ENCODE data around the gene FOXK1.
A peak's percentile ranks its signal among the peaks of the same experiment; 100 is the strongest.

The FOXK1 gene

DNA sequence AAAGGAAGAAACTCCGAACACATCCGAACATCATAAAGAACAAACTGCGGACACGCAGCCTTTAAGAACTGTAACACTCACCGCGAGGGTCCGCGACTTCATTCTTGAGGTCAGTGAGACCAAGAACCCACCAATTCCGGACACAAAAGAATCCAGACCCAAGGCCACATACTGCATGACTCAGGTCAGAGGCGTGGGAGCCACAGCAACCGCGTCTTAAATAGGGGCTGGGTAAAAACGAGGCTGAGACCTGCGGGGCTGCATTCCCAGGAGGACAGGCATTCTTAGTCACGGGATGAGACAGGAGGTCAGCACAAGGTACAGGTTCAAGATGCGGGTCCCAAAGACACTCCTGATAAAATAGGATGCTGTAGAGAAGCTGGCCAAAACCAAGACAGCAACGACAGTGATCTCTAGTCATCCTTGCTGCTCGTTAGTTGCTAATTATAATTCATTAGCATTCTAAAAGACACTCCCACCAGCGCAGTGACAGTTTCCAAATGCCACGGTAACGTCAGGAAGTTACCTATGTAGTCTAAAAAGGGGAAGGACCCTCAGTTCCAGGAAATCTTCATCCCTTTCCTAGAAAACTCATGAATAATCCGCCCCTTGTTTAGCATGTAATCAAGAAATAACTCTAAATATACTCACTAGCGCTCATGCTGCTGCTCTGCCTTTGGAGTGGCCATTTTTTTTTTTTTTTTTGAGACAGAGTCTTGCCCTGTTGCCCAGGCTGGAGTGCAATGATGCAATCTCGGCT lies 112.7 kb downstream of the FOXK1 start:
- TF ChIP-seq, protein P1, sequence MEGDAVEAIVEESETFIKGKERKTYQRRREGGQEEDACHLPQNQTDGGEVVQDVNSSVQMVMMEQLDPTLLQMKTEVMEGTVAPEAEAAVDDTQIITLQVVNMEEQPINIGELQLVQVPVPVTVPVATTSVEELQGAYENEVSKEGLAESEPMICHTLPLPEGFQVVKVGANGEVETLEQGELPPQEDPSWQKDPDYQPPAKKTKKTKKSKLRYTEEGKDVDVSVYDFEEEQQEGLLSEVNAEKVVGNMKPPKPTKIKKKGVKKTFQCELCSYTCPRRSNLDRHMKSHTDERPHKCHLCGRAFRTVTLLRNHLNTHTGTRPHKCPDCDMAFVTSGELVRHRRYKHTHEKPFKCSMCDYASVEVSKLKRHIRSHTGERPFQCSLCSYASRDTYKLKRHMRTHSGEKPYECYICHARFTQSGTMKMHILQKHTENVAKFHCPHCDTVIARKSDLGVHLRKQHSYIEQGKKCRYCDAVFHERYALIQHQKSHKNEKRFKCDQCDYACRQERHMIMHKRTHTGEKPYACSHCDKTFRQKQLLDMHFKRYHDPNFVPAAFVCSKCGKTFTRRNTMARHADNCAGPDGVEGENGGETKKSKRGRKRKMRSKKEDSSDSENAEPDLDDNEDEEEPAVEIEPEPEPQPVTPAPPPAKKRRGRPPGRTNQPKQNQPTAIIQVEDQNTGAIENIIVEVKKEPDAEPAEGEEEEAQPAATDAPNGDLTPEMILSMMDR (IDR thresholded peaks at IDR 0.05) = no peak
- TF ChIP-seq ZFX (IDR thresholded peaks at IDR 0.05; ENCODE audit: borderline replicate concordance) = no peak
- H3K27ac ChIP-seq = no peak overlapping the region

DNA sequence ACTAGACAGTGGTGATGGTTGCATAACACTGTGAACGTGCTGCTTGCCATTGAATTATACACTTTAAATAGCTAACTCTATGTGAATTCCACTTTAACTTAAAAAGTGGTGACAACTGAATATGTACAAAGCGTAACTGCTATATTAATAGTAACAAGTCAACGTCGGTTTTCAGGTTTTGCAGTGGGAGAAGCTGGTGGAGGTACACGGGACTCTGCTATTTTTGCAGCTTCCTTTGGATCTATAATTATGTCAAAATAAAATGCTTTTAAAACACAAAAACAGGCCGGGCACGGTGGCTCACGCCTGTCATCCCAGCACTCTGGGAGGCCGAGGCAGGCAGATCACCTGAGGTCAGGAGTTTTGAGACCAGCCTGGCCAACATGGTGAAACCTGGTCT lies 114.4 kb downstream of the FOXK1 start:
- TF ChIP-seq, protein P1 (IDR thresholded peaks at IDR 0.05) = no peak
- no peak for TF ChIP-seq ZFX (IDR thresholded peaks at IDR 0.05; ENCODE audit: borderline replicate concordance)

DNA sequence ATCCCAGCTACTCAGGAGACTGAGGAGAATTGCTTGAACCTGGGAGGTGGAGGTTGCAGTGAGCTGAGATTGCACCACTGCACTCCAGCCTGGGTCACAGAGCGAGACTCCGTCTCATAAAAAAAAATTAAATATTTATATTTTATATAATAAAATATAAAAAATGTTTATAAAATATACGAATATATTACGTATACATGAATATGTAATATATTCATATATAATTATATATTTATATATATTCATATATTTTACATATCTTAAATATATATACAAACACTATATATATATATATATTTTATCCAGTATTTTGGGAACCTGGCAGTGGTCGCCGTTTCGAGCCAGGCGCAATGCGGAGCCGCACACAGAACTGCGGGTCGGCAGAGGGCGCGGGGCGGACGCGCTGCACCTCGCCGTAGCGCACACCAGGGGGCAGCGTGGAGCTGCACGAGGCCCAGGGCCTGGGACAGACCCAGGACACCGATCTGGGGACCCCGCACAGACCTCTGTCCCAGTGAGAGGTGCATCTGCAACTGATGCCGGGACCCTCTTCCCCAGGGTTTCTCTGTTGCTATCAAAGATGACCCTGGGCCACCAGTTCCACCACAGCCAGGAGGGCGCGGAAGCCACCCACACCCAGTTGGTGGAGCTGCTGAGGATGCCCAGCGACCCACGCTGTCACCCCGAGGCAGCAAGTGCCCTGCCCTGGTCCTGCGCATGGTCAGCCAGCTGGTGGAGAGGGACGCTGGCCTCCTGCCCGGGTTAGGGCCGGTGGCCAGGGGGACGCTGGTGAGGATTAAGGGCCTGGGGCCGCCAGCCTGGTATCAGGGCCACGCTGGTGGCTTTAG lies 116.0 kb downstream of the FOXK1 start:
- TF ChIP-seq, protein P1 (IDR thresholded peaks at IDR 0.05) = peak; percentile 95
- no peak for TF ChIP-seq ZFX (IDR thresholded peaks at IDR 0.05; ENCODE audit: borderline replicate concordance)

More for the DNA sequence above, 114.4 kb downstream of the FOXK1 start:
- no peak overlapping the region for H3K27ac ChIP-seq

DNA sequence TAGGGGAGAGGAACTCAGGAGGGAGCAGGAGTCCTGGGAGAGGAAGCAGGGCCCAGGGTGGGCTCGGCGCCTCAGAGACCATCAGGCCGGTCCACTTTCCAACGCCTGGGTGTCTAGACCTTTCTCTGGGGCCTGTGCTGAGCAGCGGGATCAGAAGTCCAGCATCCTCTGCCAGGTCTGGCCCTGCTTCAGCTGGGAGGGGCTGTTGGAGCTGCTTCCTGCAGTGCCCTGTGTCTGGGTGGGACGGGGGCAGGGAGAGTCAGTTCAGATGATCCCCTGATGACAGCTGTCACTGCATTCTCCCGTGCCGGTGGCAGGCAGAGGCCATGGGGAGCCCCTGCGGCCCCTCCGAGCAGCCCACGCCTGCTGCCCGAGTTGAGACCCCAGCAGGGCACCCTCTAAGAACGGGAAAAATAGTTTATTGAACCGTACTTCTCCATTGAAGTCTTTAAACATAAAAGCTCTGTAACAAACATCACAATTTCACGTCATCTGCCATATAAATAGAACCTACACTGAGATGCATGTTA lies 116.7 kb downstream of the FOXK1 start:
- TF ChIP-seq ZFX (IDR thresholded peaks at IDR 0.05; ENCODE audit: borderline replicate concordance) = no peak
- TF ChIP-seq, protein P1 (IDR thresholded peaks at IDR 0.05) = no peak
- no peak overlapping the region for H3K27ac ChIP-seq

More for the DNA sequence above, 116.0 kb downstream of the FOXK1 start:
- H3K27ac ChIP-seq = no peak overlapping the region

DNA sequence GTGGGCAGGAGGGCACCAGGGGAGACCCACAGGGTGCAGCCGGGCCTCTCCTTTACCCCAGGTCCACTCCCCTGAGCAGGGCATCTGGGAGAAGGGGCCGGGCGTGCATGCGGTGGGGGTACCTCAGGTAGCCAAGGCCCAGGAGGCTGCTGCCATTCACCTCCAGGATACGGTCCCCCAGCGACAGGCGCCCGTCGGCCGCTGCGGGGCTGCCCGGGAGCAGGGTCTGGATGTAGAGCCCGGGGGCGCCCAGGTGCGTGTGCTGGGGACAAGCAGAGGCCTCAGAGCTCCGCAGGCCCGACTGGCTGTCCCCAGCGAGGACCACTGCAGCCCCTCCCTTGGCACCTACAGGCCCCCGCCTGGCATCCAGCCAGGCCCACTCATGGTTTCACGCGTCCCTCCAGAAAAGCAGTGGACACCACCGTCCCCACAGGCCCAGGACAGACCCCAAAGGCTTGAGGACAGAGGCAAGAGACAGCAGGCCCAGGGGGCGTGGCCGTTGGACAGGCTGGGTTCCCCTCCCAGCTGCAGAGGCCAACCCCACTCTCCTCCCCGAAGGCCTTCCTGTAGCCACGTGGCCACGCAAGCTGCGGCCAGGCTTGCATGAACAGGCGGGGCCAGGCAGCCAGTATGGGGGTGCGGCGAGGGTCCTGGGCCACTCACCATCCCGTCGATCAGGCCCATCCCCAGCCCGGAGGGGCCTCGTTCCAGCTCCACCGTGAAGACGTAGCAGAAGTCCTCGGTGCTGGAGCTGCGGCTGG lies 117.6 kb downstream of the FOXK1 start:
- TF ChIP-seq ZFX (IDR thresholded peaks at IDR 0.05; ENCODE audit: borderline replicate concordance) = no peak
- TF ChIP-seq, protein P1 (IDR thresholded peaks at IDR 0.05) = no peak
- H3K27ac ChIP-seq = no peak overlapping the region

DNA sequence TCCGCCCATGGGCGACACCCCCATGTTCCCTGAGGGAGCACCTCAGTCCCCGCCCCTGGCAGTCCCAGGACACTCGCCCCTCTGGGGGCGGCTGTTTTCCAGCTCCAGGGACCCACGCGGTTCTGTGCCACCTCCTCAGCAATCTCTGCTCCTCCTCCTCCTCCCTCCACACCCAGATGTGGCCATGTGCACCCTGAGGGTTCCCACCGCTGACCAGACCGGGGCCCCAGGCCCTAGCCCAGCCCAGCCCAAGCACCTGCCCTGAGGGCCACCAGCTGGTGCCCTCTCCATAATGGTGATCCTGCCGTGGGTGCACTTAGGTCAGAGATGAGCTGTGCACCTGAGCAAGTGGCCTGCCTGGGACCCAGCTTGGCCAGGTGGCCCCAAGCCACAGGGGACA lies 118.4 kb downstream of the FOXK1 start:
- TF ChIP-seq, protein P1 (IDR thresholded peaks at IDR 0.05) = no peak
- TF ChIP-seq ZFX (IDR thresholded peaks at IDR 0.05; ENCODE audit: borderline replicate concordance) = no peak
- H3K27ac ChIP-seq = no peak overlapping the region

All from 22Rv1 (cell line).